CD4-positive, alpha-beta T cell (primary cell): ENCODE measurements around the gene SPOCD1. TPM values are rescaled to one million over a fixed set of nuclear protein-coding genes. Genes with fewer than 3 reads are reported as not detected.

Experiments
- ATAC-seq: fragments of 200-7000 bp; cut with Tn5 transposase; one replicate; pipeline ENCODE4 v1.10.0; 2022; ENCODE audit warnings: mild to moderate bottlenecking; ENCODE audit not compliant: poor library complexity
- CTCF ChIA-PET: fragments of 350-600 bp; sonication (Branson Sonifier 250); formaldehyde crosslinking; loops from one replicate; lab custom pipeline; 2021; ENCODE audit warnings: antibody characterized with exemption, inconsistent platforms; lab: Charles Lee
- POLR2A ChIA-PET: fragments of 350-600 bp; sonication (Branson Sonifier 250); formaldehyde crosslinking; loops from one replicate; lab custom pipeline; 2021; ENCODE audit warnings: antibody characterized with exemption, inconsistent platforms; lab: Charles Lee
- DNase-seq, 14 experiments: peaks; one replicate each; pipeline ENCODE4 v3.0.0-alpha.2; 2013 to 2020; ENCODE audit warnings: mixed read lengths in 2 of 14
- H3K27ac ChIP-seq, 2 donors: one replicate each; pipeline versions ENCODE4 v1.5.1 to v1.7.0; 2013; ENCODE audit warnings: low read length in 2 of 2, low read depth in 1 of 2, mild to moderate bottlenecking in 1 of 2
- H3K27me3 ChIP-seq, 2 experiments: 1 replicate in 1 of 2; 2 replicates in 1 of 2; pipeline versions ENCODE4 v1.6.1 to v1.7.0; 2013; ENCODE audit warnings: low read length in 2 of 2, control low read depth in 1 of 2, mild to moderate bottlenecking in 1 of 2, moderate library complexity in 1 of 2; ENCODE audit not compliant: insufficient read depth in 2 of 2, control insufficient read depth in 1 of 2
- H3K36me3 ChIP-seq: one replicate; pipeline ENCODE4 v1.6.1; 2013; ENCODE audit warnings: low read length, control low read depth; ENCODE audit not compliant: insufficient read depth
- H3K4me1 ChIP-seq: one replicate; pipeline ENCODE4 v1.6.1; 2013; ENCODE audit warnings: low read length, control low read depth; ENCODE audit not compliant: insufficient read depth
- H3K4me3 ChIP-seq: one replicate; pipeline ENCODE4 v1.5.1; 2013; ENCODE audit warnings: mild to moderate bottlenecking, low read length, moderate library complexity
- H3K9me3 ChIP-seq, 2 experiments: 1 replicate in 1 of 2; 2 replicates in 1 of 2; pipeline versions ENCODE4 v1.6.1 to v1.7.0; 2013; ENCODE audit warnings: low read length in 2 of 2, mild to moderate bottlenecking in 2 of 2, control low read depth in 1 of 2, moderate library complexity in 1 of 2; ENCODE audit not compliant: control insufficient read depth in 1 of 2, insufficient read depth in 1 of 2
- H3K27ac Mint-ChIP-seq: one replicate; pipeline ENCODE4 v1.8.0; 2020; ENCODE audit warnings: mixed read lengths
- H3K27me3 Mint-ChIP-seq: one replicate; pipeline ENCODE4 v1.8.0; 2021; ENCODE audit warnings: mixed read lengths
- H3K36me3 Mint-ChIP-seq: one replicate; pipeline ENCODE4 v1.8.0; 2021; ENCODE audit warnings: low read depth, mixed read lengths
- H3K4me1 Mint-ChIP-seq: one replicate; pipeline ENCODE4 v1.8.0; 2021; ENCODE audit warnings: low read depth, mixed read lengths
- H3K4me3 Mint-ChIP-seq: one replicate; pipeline ENCODE4 v1.8.0; 2020; ENCODE audit warnings: mild to moderate bottlenecking, mixed read lengths
- H3K9me3 Mint-ChIP-seq: one replicate; pipeline ENCODE4 v1.8.0; 2020; ENCODE audit warnings: mixed read lengths
- CTCF ChIP-seq: fragments of 200-600 bp; IDR thresholded peaks from one replicate; pipeline ENCODE4 v1.8.0; 2022; ENCODE audit warnings: antibody characterized with exemption, mild to moderate bottlenecking
- intact Hi-C, 2 experiments: fragments of 100-400 bp; cut with DNase I in 1 of 2; cut with micrococcal nuclease in 1 of 2; formaldehyde crosslinking; loops; one replicate each; pipeline versions ENCODE4 v1.15.1 to v1.9.0; 2023 to 2025; cut with DNase I, micrococcal nuclease
- total RNA-seq, 174 experiments: library from RNA in 2 of 174; stranded (reverse) in 2 of 174; gene quantifications; one replicate each; pipeline ENCODE4 v1.2.3 and lab custom pipeline; 2021 to 2026

The SPOCD1 gene
- total RNA-seq, 2 experiments from 2014 or later, result 0.11 to 0.27 TPM

DNA sequence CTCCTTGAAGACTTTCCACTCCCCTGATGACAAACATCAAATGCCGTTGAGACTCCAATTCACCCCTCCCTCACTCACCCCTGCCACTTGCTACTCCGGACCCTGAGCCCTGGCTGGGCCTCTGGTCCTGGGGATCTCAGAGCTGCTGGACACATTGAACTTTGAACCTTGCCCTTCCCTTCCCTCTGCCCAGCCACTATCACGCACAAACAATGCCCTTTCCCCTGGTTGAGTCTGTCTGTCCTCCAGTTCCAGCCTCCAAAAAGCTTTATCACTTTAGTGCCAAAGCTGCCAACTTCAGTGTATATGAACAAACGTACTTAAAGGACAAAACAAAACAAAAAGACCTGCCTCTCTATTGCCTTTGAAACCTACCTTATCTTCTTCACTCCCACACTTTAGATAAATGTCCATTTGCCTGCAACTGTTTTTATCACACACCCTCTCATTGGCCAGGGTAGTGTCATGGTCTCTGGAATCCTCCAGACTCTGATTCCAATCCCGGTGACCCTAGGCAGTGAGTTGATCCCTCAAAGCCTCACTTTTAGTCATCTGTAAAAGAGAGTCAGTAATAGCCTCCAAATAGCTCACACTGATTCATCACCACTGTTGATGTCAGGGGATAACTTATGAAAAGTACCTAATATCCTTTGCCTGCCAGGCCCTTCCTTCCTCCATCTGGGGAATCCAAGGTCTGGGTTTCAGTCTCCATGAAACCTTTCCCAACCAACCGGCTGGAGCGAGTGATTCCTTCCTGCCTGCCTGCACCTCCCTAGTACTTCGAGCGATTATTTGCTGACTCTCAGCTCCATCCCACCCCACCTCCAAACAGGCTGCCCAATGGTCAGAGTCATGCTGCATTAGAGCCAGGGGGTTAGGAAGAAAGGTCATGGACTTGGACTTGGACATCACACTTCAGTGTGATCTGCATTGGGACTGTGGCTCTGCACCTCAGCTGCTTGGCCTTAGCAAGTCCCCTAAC lies 15.9 kb upstream of the SPOCD1 start:
- POLR2A ChIA-PET, result no interaction called here
- Histone ChIP-seq H3K27me3 (no peaks in the 10 kb centered on the region), H3K4me1 (peaks cover 35% of the 10 kb centered on the region), H3K27ac (no peak overlapping the region), H3K9me3 (no peaks in the 10 kb centered on the region), H3K36me3 (no peaks in the 10 kb centered on the region), H3K4me3 (no peak overlapping the region)
- Mint-ChIP-seq H3K4me1 (peaks cover 44% of the 10 kb centered on the region), H3K27me3 (no peaks in the 10 kb centered on the region), H3K4me3 (no peak overlapping the region), H3K9me3 (no peaks in the 10 kb centered on the region), H3K27ac (no peak overlapping the region), H3K36me3 (no peaks in the 10 kb centered on the region)
- TF ChIP-seq CTCF, result no peak
- intact Hi-C loops, result no loop called here
- ATAC-seq (no peak), DNase-seq (no peak)
- CTCF ChIA-PET, result no interaction called here

GRCh38 chr1:31830511-31830910 lies 14.7 kb upstream of the SPOCD1 start:
- ChIA-PET POLR2A (no interaction called here), CTCF (no interaction called here)
- Histone ChIP-seq H3K9me3 (no peaks in the 10 kb centered on the region), H3K27me3 (no peaks in the 10 kb centered on the region), H3K27ac (no peak overlapping the region), H3K36me3 (no peaks in the 10 kb centered on the region), H3K4me1 (peaks cover 38% of the 10 kb centered on the region), H3K4me3 (no peak overlapping the region)
- Mint-ChIP-seq H3K27me3 (no peaks in the 10 kb centered on the region), H3K4me3 (no peak overlapping the region), H3K36me3 (no peaks in the 10 kb centered on the region), H3K4me1 (peaks cover 48% of the 10 kb centered on the region), H3K27ac (no peak overlapping the region), H3K9me3 (no peaks in the 10 kb centered on the region)
- DNase-seq (no peak), ATAC-seq (no peak)
- intact Hi-C loops, result no loop called here
- TF ChIP-seq CTCF, result no peak

GRCh38 chr1:31830065-31830464 lies 14.2 kb upstream of the SPOCD1 start:
- CTCF ChIA-PET, result no interaction called here
- Histone ChIP-seq H3K4me1 (peaks cover 38% of the 10 kb centered on the region), H3K27me3 (no peaks in the 10 kb centered on the region), H3K4me3 (no peak overlapping the region), H3K27ac (no peak overlapping the region), H3K36me3 (no peaks in the 10 kb centered on the region), H3K9me3 (no peaks in the 10 kb centered on the region)
- no peak for TF ChIP-seq CTCF
- H3K36me3 Mint-ChIP-seq, result no peaks in the 10 kb centered on the region
- no peaks in the 10 kb centered on the region for H3K27me3 Mint-ChIP-seq
- H3K4me1 Mint-ChIP-seq, result peaks cover 48% of the 10 kb centered on the region
- no peak for DNase-seq
- intact Hi-C loops, result no loop called here
- POLR2A ChIA-PET, result interaction anchor here (0.6 kb wide), 1 partner anchor 103 kb away, joined by 3 read pairs; no protein-coding TSS in a partner anchor
- H3K27ac Mint-ChIP-seq, result no peak overlapping the region
- H3K4me3 Mint-ChIP-seq, result no peak overlapping the region
- no peaks in the 10 kb centered on the region for H3K9me3 Mint-ChIP-seq
- ATAC-seq, result no peak
